HCT116 (cell line): ENCODE data around the gene PRKN.

Source experiments
- ATF3 ChIP-seq: IDR thresholded peaks from 2 replicates; pipeline ENCODE4 v1.6.1; 2012
- CEBPB ChIP-seq: IDR thresholded peaks from 2 replicates; pipeline ENCODE4 v1.6.1; 2012; ENCODE audit warnings: low read depth
- CTCF ChIP-seq, 3 experiments: fragments of 200-600 bp in 1 of 3; sonication (generic) in 1 of 3; IDR thresholded peaks in 2 of 3; conservative IDR thresholded peaks in 1 of 3; 2 replicates each; pipeline ENCODE4 v1.5.1; 2012 to 2017; ENCODE audit warnings: low read depth in 2 of 3, low read length in 2 of 3, antibody characterized with exemption in 1 of 3, borderline replicate concordance in 1 of 3, control low read depth in 1 of 3, mild to moderate bottlenecking in 1 of 3, mixed read lengths in 1 of 3, mixed run types in 1 of 3, moderate library complexity in 1 of 3; ENCODE audit not compliant: insufficient read depth in 1 of 3
- EZH2 ChIP-seq: fragments of 200-600 bp; sonication (generic); IDR thresholded peaks from 2 replicates; pipeline ENCODE4 v1.6.1; 2017; ENCODE audit warnings: antibody characterized with exemption, mixed run types
- EZH2phosphoT487 ChIP-seq: fragments of 200-600 bp; IDR thresholded peaks from 2 replicates; pipeline ENCODE4 v1.6.1; 2018; ENCODE audit warnings: antibody characterized with exemption, borderline replicate concordance
- JUND ChIP-seq: IDR thresholded peaks from 2 replicates; pipeline ENCODE4 v1.6.1; 2012
- MAX ChIP-seq: IDR thresholded peaks from 2 replicates; pipeline ENCODE4 v1.6.1; 2012
- POLR2A ChIP-seq: IDR thresholded peaks from 2 replicates; pipeline ENCODE4 v1.7.0; 2011; ENCODE audit warnings: borderline replicate concordance; ENCODE audit not compliant: insufficient read depth, insufficient read length; ENCODE audit errors: extremely low read depth
- POLR2AphosphoS5 ChIP-seq: IDR thresholded peaks from 2 replicates; pipeline ENCODE4 v1.6.1; 2011; ENCODE audit warnings: mild to moderate bottlenecking, low read depth, low read length, moderate library complexity
- RAD21 ChIP-seq: IDR thresholded peaks from 2 replicates; pipeline ENCODE4 v1.6.1; 2012; ENCODE audit warnings: low read depth, mild to moderate bottlenecking
- REST ChIP-seq: IDR thresholded peaks from 2 replicates; pipeline ENCODE4 v1.6.1; 2012; ENCODE audit warnings: low read depth
- SP1 ChIP-seq: IDR thresholded peaks from 2 replicates; pipeline ENCODE4 v1.6.1; 2012; ENCODE audit warnings: low read depth
- YY1 ChIP-seq: IDR thresholded peaks from 2 replicates; pipeline ENCODE4 v1.6.1; 2011; ENCODE audit warnings: low read length, low read depth, moderate library complexity, mild to moderate bottlenecking; ENCODE audit not compliant: insufficient replicate concordance; ENCODE audit errors: extremely low read depth
- ZBTB33 ChIP-seq: IDR thresholded peaks from 2 replicates; pipeline ENCODE4 v1.6.1; 2011; ENCODE audit warnings: mild to moderate bottlenecking, low read length, moderate library complexity; ENCODE audit not compliant: insufficient replicate concordance; ENCODE audit errors: extremely low read depth

- TF ChIP-seq EZH2 = no peak
- TF ChIP-seq CEBPB = no peak
- TF ChIP-seq POLR2A = no peak
- TF ChIP-seq YY1 = no peak
- TF ChIP-seq POLR2AphosphoS5 = no peak
- TF ChIP-seq CTCF (IDR thresholded peaks at IDR 0.05 in 2 of 3, conservative IDR thresholded peaks at IDR 0.05 in 1 of 3; ENCODE audit: borderline replicate concordance in 1 of 3, insufficient read depth in 1 of 3, low read depth in 2 of 3, low read length in 2 of 3) = no peak
- TF ChIP-seq REST = no peak
- no peak for TF ChIP-seq ATF3
- no peak for TF ChIP-seq MAX
- TF ChIP-seq ZBTB33 = no peak
- no peak for TF ChIP-seq RAD21
- no peak for TF ChIP-seq EZH2phosphoT487
- no peak for TF ChIP-seq JUND
- TF ChIP-seq SP1 = no peak
Observed at GRCh38 chr6:161575523-161576254, 1151.9 kb downstream of the PRKN start.
